Right lobe of liver (tissue), 4 donors: ENCODE measurements around the gene AK3.

Source experiments
- POLR2A ChIP-seq: fragments of 450-650 bp; IDR thresholded peaks from one replicate; pipeline ENCODE4 v1.6.1; 2017; ENCODE audit warnings: antibody characterized with exemption, mild to moderate bottlenecking
- TF ChIP-seq, protein P1 (sequence below), 4 donors: fragments of 200-600 bp in 3 of 4; fragments of 450-650 bp in 1 of 4; IDR thresholded peaks; one replicate each; pipeline versions ENCODE4 v1.5.1 to v1.8.0; 2016 to 2022; ENCODE audit warnings: antibody characterized with exemption in 4 of 4, mild to moderate bottlenecking in 2 of 4
- donor health status: DM: no; HTN: no; CAD: no.
- donor health status: DM: no; HTN: no; CAD: no.
- donor health status: DM: no; HTN: yes; CAD: no.

DNA sequence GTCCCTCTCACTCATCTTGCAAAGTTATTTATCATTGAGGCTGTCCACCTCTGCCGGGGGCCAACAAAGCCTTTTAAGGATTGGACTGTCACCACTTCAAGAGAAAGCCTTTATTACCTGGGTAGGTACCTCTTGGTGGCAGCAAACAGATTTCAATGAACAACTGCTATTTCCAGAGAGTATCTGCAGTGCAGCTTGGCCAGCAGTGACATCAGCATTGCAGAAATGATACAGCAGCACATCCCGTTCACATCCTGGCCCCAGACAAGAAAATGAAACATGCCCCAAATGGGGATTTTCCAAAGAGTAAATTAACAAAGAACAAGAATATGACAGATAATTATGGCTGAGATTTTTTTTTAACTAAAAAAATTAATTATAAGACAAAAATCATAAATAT is 72.4 kb downstream of the AK3 start:
- TF ChIP-seq, protein P1, sequence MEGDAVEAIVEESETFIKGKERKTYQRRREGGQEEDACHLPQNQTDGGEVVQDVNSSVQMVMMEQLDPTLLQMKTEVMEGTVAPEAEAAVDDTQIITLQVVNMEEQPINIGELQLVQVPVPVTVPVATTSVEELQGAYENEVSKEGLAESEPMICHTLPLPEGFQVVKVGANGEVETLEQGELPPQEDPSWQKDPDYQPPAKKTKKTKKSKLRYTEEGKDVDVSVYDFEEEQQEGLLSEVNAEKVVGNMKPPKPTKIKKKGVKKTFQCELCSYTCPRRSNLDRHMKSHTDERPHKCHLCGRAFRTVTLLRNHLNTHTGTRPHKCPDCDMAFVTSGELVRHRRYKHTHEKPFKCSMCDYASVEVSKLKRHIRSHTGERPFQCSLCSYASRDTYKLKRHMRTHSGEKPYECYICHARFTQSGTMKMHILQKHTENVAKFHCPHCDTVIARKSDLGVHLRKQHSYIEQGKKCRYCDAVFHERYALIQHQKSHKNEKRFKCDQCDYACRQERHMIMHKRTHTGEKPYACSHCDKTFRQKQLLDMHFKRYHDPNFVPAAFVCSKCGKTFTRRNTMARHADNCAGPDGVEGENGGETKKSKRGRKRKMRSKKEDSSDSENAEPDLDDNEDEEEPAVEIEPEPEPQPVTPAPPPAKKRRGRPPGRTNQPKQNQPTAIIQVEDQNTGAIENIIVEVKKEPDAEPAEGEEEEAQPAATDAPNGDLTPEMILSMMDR (IDR thresholded peaks at IDR 0.05) = no peak
- TF ChIP-seq POLR2A = no peak
